Breast epithelium (tissue), 4 donors: ENCODE results near the gene PPARD. TPM values are rescaled to one million over a fixed set of nuclear protein-coding genes. Genes with fewer than 3 reads are reported as not detected.

Experiments
- DNase-seq, 2 donors: peaks; one replicate each; pipeline ENCODE4 v3.0.0-alpha.2; 2019; ENCODE audit warnings: low spot score in 2 of 2
- H3K27ac ChIP-seq, 2 donors: fragments of 200-600 bp; sonication (generic) in 1 of 2; one replicate each; pipeline ENCODE4 v1.5.1; 2016 to 2019; ENCODE audit warnings: mild to moderate bottlenecking in 1 of 2
- H3K27me3 ChIP-seq, 2 donors: fragments of 200-600 bp; sonication (generic) in 1 of 2; one replicate each; pipeline versions ENCODE4 v1.5.1 to v1.6.0; 2017 to 2019; ENCODE audit warnings: control low read depth in 1 of 2, mild to moderate bottlenecking in 1 of 2
- H3K36me3 ChIP-seq: fragments of 200-600 bp; one replicate; pipeline ENCODE4 v1.5.1; 2019
- H3K4me1 ChIP-seq, 2 donors: fragments of 200-600 bp; sonication (generic); one replicate each; pipeline ENCODE4 v1.5.1; 2016 to 2019; ENCODE audit warnings: control low read depth in 1 of 2
- H3K4me3 ChIP-seq, 3 donors: fragments of 200-600 bp; sonication (generic); 1 replicate in 2 of 3; 2 replicates in 1 of 3; pipeline ENCODE4 v1.5.1; 2016 to 2019; ENCODE audit warnings: mild to moderate bottlenecking in 3 of 3, moderate library complexity in 2 of 3
- H3K9me3 ChIP-seq, 2 donors: fragments of 200-600 bp; sonication (generic) in 1 of 2; one replicate each; pipeline ENCODE4 v1.5.1; 2016 to 2019; ENCODE audit warnings: control low read depth in 1 of 2
- POLR2A ChIP-seq: fragments of 450-650 bp; IDR thresholded peaks from one replicate; pipeline ENCODE4 v1.6.1; 2016; ENCODE audit warnings: antibody characterized with exemption, mild to moderate bottlenecking, moderate library complexity
- POLR2AphosphoS5 ChIP-seq, 3 donors: sonication (generic); formaldehyde crosslinking; IDR thresholded peaks; one replicate each; pipeline ENCODE4 v1.6.1; 2017; ENCODE audit warnings: antibody characterized with exemption in 3 of 3
- intact Hi-C: fragments of 100-400 bp; cut with DNase I; formaldehyde crosslinking; loops from one replicate; pipeline ENCODE4 v1.15.1; 2023; ENCODE audit warnings: low total_unique reads
- total RNA-seq, 3 donors: library from RNA; depleted of rRNA; stranded (reverse); fragments of >200 nt; gene quantifications; one replicate each; pipeline ENCODE4 v1.1.0, GENCODE V29; 2016
- TF ChIP-seq, protein P1 (sequence below), 3 donors: fragments of 450-650 bp; IDR thresholded peaks; one replicate each; pipeline ENCODE4 v1.5.1; 2016 to 2017; ENCODE audit warnings: antibody characterized with exemption in 3 of 3, mild to moderate bottlenecking in 3 of 3, moderate library complexity in 3 of 3

Gene PPARD
- total RNA-seq, 3 donors from 2014 or later: 7.2 to 11.1 (median 10.7) TPM

DNA sequence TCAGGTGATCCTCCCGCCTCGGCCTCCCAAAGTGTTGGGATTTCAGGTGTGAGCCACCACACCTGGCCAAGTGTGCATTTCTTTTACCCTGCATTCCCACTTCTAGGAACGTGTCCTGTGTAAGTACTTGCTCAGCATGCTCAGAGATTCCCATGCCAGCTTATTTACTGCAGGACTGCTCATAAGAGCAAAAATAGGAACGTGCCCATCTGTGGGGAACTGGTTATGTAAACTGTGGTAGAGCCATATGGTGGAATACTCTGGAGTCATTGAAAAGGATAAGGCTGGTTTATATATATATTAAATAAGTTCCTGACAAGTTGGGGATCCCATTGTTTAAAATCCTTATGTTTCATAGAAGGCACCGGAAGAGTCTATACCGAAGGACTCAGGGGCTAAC lies 71.6 kb downstream of the PPARD start:
- no peak overlapping the region for H3K27ac ChIP-seq
- no peaks in the 10 kb centered on the region for H3K27me3 ChIP-seq
- no peak for DNase-seq
- no peaks in the 10 kb centered on the region for H3K9me3 ChIP-seq
- intact Hi-C loops: no loop called here
- H3K4me3 ChIP-seq: no peak overlapping the region
- TF ChIP-seq POLR2A (no peak), POLR2AphosphoS5 (IDR thresholded peaks at IDR 0.05) (no peak)
- TF ChIP-seq, protein P1, sequence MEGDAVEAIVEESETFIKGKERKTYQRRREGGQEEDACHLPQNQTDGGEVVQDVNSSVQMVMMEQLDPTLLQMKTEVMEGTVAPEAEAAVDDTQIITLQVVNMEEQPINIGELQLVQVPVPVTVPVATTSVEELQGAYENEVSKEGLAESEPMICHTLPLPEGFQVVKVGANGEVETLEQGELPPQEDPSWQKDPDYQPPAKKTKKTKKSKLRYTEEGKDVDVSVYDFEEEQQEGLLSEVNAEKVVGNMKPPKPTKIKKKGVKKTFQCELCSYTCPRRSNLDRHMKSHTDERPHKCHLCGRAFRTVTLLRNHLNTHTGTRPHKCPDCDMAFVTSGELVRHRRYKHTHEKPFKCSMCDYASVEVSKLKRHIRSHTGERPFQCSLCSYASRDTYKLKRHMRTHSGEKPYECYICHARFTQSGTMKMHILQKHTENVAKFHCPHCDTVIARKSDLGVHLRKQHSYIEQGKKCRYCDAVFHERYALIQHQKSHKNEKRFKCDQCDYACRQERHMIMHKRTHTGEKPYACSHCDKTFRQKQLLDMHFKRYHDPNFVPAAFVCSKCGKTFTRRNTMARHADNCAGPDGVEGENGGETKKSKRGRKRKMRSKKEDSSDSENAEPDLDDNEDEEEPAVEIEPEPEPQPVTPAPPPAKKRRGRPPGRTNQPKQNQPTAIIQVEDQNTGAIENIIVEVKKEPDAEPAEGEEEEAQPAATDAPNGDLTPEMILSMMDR (IDR thresholded peaks at IDR 0.05): no peak
- H3K36me3 ChIP-seq: no peaks in the 10 kb centered on the region
- no peaks in the 10 kb centered on the region for H3K4me1 ChIP-seq

DNA sequence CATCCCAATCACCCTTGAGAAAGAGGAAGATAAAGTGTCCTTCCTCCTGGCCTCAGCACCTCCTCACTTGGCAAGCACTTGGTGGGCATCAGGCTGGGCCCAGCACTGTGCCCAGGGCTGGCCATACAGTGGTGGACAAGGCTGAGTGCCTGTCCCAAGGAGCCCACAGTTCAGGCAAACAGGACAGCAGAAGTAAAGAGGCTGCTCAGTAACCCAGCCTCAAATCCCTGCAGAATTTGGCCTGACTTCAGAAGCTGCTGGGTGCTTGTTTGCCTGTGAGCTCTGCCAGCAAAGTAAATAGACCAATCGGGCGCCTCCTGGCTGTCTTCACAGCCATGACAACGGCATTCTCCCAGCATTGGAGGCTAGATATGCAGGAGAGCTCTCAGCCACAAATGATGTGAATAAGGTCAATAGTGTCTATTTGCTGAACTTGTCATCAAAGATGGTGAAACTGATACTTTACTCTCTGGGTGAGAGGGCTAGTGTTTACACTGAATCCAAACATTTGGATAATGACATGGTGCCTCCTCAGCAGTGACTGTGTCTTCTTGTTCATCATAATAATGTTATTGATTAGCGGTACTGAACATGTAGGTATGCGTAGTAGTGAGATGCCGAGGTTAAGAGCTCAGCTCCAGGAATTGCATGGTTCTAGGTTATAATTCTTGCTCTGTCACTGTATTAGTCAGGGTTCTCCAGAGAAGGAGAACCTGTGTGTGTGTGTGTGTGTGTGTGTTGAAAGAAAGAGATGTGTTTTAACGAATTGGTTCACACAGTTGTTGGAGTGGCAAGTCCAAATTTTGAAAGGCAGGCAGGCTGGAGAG lies 72.9 kb downstream of the PPARD start:
- DNase-seq: peak; percentile 69 to 83
- intact Hi-C loops: no loop called here
- H3K27ac ChIP-seq: no peak overlapping the region
- H3K9me3 ChIP-seq: no peaks in the 10 kb centered on the region
- no peak overlapping the region for H3K4me3 ChIP-seq
- no peaks in the 10 kb centered on the region for H3K27me3 ChIP-seq
- no peaks in the 10 kb centered on the region for H3K4me1 ChIP-seq
- TF ChIP-seq POLR2A (no peak), POLR2AphosphoS5 (IDR thresholded peaks at IDR 0.05) (peak in 2 of 3 donors; percentile 31 to 59)
- TF ChIP-seq, protein P1 (IDR thresholded peaks at IDR 0.05): peak in 2 of 3 donors; percentile 55 to 59
- no peaks in the 10 kb centered on the region for H3K36me3 ChIP-seq

DNA sequence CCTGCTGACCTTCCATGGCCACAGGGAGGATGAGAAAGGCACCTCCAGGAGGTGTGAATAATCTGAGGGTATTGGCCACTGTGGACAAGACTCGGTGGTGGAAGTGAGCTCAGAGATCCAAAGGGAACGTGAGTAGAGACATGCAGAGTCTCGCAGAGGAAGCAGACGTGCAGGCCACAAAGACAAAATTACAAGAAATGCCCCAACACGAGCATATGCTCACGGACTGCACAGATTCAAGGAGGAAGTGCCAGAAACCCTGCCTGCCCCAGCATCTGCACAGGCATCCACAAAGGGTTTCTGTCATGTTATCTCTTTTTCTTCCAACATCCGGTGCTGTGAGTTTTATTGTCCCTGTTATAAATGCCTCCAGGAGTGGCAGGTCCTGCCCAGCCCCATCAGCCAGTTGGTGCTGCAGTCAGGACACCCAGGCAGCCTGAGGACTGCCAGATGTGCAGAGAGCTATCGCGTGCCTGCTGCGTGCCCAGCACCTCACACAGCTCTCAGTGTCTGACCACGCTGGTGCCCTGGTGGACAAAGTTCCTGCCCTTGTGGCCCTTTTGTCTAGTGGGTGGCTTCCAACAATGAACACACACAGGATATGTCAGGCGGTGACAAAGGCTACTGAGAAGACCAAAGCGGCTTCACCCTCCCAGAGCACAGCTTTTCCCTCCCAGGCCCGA lies 75.8 kb downstream of the PPARD start:
- intact Hi-C loops: no loop called here
- no peaks in the 10 kb centered on the region for H3K36me3 ChIP-seq
- no peak for TF ChIP-seq POLR2AphosphoS5 (IDR thresholded peaks at IDR 0.05)
- TF ChIP-seq, protein P1 (IDR thresholded peaks at IDR 0.05): no peak
- no peak for TF ChIP-seq POLR2A

DNA sequence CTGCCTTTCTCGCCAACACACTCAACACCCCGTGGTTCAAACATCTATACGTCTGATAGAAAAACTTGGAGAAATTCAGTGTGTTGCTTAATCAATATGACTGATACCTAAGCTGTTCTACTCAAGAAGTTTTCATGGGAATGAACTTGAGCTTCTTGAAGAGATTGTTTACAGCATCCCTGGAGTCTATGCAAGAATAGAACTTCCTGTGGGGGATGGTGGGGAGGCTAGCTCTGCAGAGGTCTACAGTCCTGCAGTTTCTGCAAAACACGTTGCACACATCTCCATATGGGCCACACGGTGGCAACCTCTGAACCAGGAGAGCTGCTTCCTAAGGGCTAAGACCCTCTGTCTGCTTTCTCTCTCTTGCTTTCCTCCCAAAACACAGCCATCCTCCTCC lies 77.1 kb downstream of the PPARD start:
- DNase-seq: no peak
- intact Hi-C loops: no loop called here
- Histone ChIP-seq H3K27ac (no peak overlapping the region), H3K27me3 (no peaks in the 10 kb centered on the region), H3K9me3 (no peaks in the 10 kb centered on the region), H3K4me1 (no peaks in the 10 kb centered on the region), H3K36me3 (peaks cover 4% of the 10 kb centered on the region), H3K4me3 (no peak overlapping the region)
- no peak for TF ChIP-seq POLR2A
- TF ChIP-seq, protein P1 (IDR thresholded peaks at IDR 0.05): no peak
- no peak for TF ChIP-seq POLR2AphosphoS5 (IDR thresholded peaks at IDR 0.05)

More for the DNA sequence above, 75.8 kb downstream of the PPARD start:
- Histone ChIP-seq H3K4me3 (no peak overlapping the region), H3K27me3 (no peaks in the 10 kb centered on the region), H3K9me3 (no peaks in the 10 kb centered on the region), H3K27ac (no peak overlapping the region), H3K4me1 (no peaks in the 10 kb centered on the region)
- no peak for DNase-seq

DNA sequence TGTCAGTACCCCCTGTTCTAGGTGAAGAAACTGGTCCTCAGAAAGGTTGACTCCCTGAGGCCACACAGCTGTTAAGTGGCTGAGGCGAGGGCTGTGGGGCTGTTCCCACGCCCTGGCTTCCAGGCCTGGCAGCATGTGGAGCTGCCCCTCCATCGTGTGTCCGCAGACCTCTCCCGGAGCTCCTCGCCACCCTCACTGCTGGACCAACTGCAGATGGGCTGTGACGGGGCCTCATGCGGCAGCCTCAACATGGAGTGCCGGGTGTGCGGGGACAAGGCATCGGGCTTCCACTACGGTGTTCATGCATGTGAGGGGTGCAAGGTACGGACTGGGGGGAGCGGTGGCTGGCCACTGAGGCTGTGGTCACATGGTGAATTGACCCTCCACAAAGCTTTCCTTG lies 77.6 kb downstream of the PPARD start:
- H3K36me3 ChIP-seq: peaks cover 4% of the 10 kb centered on the region
- TF ChIP-seq POLR2A (no peak), POLR2AphosphoS5 (IDR thresholded peaks at IDR 0.05) (no peak)
- TF ChIP-seq, protein P1 (IDR thresholded peaks at IDR 0.05): no peak
- no peaks in the 10 kb centered on the region for H3K9me3 ChIP-seq
- DNase-seq: no peak
- no peaks in the 10 kb centered on the region for H3K4me1 ChIP-seq
- H3K27ac ChIP-seq: no peak overlapping the region
- no peaks in the 10 kb centered on the region for H3K27me3 ChIP-seq
- H3K4me3 ChIP-seq: no peak overlapping the region
- intact Hi-C loops: no loop called here
